Uterus (tissue), 2 donors: Measurements from ENCODE around the gene RAD9B.

Source experiments
- POLR2A ChIP-seq, 2 donors: fragments of 450-650 bp; IDR thresholded peaks; one replicate each; pipeline ENCODE4 v1.6.1; 2016; ENCODE audit warnings: antibody characterized with exemption in 2 of 2, mild to moderate bottlenecking in 1 of 2, moderate library complexity in 1 of 2
- TF ChIP-seq, protein P1 (sequence below), 4 experiments: fragments of 200-600 bp in 2 of 4; fragments of 450-650 bp in 2 of 4; sonication (generic) in 2 of 4; IDR thresholded peaks; one replicate each; pipeline ENCODE4 v1.5.1; 2016 to 2019; ENCODE audit warnings: antibody characterized with exemption in 4 of 4, mild to moderate bottlenecking in 2 of 4, moderate library complexity in 1 of 4

DNA sequence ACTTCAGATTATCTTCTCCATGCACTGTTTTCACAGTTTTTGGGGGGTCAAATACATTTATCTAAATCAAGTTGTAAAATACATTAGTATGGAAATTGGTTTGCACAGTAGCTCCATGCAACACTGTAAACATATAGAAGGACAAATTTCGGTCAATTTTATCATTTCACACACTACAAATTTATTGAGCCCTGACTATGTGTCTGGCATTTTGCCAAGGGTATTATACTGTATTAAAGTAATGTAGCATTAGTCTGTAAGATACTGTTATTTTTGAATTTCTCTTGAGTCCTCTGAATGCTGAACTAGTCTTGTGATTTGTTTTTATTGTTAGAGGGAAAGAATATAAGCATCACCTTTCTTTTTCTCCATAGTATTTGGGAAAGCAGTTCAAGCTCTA lies 1.3 kb downstream of the RAD9B start:
- TF ChIP-seq, protein P1, sequence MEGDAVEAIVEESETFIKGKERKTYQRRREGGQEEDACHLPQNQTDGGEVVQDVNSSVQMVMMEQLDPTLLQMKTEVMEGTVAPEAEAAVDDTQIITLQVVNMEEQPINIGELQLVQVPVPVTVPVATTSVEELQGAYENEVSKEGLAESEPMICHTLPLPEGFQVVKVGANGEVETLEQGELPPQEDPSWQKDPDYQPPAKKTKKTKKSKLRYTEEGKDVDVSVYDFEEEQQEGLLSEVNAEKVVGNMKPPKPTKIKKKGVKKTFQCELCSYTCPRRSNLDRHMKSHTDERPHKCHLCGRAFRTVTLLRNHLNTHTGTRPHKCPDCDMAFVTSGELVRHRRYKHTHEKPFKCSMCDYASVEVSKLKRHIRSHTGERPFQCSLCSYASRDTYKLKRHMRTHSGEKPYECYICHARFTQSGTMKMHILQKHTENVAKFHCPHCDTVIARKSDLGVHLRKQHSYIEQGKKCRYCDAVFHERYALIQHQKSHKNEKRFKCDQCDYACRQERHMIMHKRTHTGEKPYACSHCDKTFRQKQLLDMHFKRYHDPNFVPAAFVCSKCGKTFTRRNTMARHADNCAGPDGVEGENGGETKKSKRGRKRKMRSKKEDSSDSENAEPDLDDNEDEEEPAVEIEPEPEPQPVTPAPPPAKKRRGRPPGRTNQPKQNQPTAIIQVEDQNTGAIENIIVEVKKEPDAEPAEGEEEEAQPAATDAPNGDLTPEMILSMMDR (IDR thresholded peaks at IDR 0.05) = no peak
- no peak for TF ChIP-seq POLR2A (IDR thresholded peaks at IDR 0.05)
